Fibroblast of skin of right biceps (primary cell): ENCODE data around the gene KCNIP1.
A peak's percentile ranks its signal among the peaks of the same experiment; 100 is the strongest.

Experiments used
- DNase-seq: peaks from one replicate; pipeline ENCODE4 v3.0.0-alpha.2; 2013

Gene KCNIP1

DNA sequence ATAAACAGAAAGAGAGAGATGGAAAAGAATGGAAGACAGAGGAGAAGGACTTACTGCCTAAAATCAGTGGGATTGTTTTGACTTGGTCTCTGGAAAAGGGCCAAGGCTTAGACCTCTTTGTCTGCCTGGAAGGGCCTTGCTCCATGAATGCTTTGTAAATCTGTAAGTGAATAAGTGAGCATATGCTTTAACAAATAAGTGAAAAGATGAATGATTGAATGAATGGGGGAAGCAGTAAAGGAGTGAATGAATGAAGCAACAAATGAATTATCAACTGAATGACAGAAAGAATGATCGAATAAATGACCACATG, 5.5 kb downstream of the KCNIP1 start:
- no peak for DNase-seq

- DNase-seq = no peak
These were observed 6.3 kb downstream of the KCNIP1 start for GRCh38 chr5:170510126-170510525.

DNA sequence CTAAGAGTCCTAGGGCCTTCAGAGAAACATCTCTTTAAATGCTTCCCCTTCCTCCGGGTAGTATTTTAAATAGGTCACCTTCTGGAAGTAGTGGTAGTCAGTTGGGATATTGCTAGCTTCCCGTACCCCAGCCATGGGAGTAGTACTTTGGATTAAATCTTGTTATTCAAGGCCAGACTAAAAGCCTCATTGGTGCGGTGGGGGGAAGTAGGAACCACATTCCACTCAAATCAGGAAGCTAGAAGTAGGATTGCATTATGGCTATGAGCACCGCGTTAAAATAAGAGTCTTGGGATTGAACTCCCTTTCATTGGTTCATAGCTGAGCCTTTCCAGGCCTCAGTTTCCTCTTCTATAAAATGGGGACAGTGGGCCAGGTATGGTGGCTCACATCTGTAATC, 6.7 kb downstream of the KCNIP1 start:
- DNase-seq = no peak

DNA sequence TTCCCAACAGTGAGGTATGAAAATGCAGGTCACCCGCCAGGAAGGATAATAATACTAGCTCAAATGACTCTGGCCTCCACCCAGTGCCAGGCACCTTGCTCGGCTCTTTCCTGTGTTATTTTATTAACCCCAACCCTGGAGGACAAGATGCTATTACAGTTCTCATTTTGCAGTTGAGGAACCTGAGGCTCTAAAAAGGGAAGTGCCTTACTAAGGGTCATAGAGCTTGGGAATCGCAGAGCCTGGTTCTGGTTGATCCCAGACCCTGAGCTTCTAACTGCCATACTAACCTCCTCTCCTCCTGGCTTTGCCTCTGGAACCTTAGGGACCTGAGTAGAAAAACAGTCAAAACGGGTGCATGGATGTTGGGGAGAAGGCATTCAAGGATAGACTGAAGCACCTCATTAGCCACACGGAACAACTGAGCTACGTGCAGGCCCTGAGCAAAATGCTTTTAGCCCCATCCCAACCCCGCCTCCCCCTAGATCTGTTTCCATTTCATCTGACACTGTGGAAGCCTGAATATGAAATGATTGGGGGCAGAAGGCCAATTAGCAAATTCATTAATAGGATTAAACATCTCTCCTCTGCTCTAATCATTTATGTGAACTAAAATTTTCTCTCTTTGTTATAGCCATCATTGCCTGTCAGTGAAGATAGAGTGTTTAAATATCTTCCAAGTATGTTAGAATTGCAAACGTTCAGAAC, 7.9 kb downstream of the KCNIP1 start:
- no peak for DNase-seq

- no peak for DNase-seq
These were observed 10.2 kb downstream of the KCNIP1 start for GRCh38 chr5:170513856-170514525.

DNA sequence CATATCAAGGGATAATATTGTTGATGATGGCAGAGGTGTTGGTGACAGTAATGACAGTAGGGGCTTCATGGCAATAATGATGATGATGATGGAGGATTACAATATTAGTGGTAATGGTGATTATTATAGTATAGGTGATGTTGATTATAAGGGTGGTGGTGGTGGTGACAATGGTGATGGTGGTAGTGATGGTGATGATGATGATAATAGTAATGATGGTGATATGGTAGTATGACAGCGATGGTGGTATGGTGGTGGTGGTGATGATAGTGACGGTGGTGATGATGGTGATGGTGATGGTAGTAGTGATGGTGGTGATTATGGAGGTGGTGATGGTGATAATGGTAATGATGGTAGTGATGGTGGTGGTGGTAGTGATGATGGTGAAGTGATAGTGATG, 13.6 kb downstream of the KCNIP1 start:
- DNase-seq = no peak

- no peak for DNase-seq
These were observed 14.5 kb downstream of the KCNIP1 start for GRCh38 chr5:170518277-170518676.

GRCh38 chr5:170519549-170519948, 15.7 kb downstream of the KCNIP1 start:
- DNase-seq = no peak

DNA sequence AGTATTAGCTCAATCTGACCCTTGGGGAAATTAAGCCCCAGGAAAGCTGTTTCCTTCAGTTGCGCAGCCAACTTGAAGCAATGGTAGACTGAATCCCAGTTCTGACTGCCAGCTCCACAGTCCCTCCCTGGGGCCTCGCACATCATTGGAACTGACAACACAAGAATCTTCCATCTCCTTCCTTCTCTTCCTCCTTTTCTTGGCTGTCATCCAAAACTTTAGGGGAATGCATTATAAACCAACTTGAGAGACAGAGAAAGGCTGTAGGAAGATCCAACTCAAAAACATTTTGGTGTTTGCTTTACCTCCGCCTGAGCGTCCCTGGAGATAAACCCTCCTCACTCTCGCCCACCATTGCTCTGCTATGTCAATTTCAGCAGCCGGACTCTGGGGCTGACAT, 16.6 kb downstream of the KCNIP1 start:
- DNase-seq = peak; percentile 13

DNA sequence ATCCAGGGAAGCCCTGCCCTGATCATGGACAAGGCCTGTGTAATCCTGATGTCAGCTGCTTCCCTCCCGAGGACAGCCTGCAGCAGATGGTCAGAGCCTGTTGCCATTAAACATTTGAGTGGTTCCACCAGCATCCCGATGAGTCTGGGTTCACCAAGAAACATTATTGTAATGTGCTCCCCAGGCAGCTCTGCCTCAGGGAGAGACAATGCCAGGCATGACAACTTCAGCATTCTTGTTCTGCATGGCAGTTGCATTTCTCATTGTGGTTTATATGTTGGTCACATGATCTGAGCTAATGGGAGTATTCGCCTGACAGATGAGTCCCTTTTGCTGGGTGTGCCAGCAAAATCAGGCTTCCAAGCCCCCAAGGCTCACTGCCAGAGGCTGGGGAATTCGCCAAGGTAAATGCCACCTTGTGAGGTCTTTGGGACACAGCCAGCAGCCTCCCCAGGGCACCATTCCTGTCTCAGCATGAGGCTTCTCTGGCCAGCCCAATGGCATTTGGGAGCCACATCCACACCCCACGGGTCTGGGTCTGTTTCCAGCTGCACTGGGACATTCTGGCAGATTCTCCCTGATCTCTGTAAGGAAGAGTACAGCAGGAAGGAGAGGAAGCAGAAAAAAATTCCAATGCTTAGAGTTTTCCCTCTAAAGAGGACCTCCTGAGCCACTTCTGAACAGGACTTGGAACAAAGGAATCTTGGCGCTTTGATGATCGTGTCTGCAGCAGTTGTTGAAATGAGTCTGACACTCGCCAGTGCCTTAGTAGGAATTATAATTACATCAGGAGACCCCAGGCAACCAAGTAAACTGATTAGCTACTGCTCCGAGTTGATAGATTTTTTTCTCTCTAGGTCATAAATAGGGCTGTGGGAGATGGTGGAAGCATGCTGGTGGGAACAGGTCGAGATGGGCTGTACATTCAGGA, 18.7 kb downstream of the KCNIP1 start:
- peak; percentile 71 for DNase-seq

- no peak for DNase-seq
These were observed 19.3 kb downstream of the KCNIP1 start for GRCh38 chr5:170523142-170523551.

DNA sequence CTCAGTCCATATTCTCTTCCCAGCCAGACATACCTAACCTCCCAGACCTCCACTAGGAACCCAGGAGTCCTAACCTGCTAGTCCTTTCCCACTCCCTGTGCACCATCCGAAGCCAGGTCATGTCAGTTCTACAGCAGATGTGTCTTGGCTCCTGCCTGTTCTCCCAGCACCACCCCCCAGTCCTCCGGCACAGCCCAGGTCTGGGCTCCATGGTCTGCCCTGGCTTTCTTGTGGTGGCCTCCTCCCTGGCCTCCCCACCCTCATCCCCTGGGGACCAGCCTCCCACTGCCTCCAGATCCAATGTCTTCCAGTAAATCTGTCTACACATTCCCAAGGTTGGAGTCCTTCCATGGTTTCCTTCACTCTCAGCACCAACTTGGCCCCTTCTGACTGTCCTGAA, 20.0 kb downstream of the KCNIP1 start:
- no peak for DNase-seq

GRCh38 chr5:170524576-170524975, 20.8 kb downstream of the KCNIP1 start:
- no peak for DNase-seq

- DNase-seq = no peak
These were observed 21.8 kb downstream of the KCNIP1 start for GRCh38 chr5:170525470-170526211.

DNA sequence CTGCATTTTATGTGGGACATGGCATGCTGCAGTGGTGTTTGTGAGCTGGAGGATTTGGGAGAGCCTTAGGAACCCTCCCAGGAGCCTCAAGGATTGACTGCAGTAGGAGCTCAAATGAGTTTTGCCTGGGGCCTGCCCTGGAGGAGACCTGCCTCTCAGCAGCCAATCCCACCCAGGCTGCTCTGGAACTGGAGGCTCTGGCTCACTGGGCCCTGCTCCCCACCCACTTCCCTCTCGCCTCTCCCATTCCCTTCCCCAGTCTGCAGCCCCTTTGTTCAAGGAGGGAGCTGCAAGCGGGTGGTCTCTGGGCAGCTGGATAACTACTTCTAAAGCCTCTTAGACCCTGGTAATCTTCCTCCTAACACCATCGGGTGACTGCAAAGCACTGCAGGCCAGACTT, 24.2 kb downstream of the KCNIP1 start:
- DNase-seq = no peak

GRCh38 chr5:170528976-170529375, 25.2 kb downstream of the KCNIP1 start:
- DNase-seq = no peak

DNA sequence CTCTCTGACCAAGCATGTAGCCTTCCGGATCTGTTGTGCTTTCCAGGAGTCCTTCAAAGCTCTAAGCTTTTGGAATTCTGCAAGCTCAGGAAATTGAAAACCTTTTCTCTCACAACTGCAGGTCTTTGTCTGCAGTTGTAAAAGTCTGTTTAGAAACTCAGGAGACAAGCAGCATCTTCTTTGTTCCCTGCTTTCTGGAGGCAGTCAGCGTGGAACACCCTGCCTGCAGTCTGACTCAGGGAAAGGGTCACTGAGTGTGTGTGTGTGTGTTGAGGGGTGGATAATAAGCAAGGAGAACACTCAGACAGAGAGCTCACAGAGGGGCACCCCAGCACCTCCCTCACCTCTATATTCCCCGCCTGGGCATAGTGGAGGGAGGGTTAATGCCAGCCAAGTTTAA, 29.1 kb downstream of the KCNIP1 start:
- no peak for DNase-seq

GRCh38 chr5:170533383-170533782, 29.6 kb downstream of the KCNIP1 start:
- DNase-seq = no peak

- no peak for DNase-seq
These were observed 30.4 kb downstream of the KCNIP1 start for GRCh38 chr5:170534177-170534576.

GRCh38 chr5:170534941-170535340, 31.1 kb downstream of the KCNIP1 start:
- DNase-seq = no peak

GRCh38 chr5:170536525-170536924, 32.7 kb downstream of the KCNIP1 start:
- no peak for DNase-seq

DNA sequence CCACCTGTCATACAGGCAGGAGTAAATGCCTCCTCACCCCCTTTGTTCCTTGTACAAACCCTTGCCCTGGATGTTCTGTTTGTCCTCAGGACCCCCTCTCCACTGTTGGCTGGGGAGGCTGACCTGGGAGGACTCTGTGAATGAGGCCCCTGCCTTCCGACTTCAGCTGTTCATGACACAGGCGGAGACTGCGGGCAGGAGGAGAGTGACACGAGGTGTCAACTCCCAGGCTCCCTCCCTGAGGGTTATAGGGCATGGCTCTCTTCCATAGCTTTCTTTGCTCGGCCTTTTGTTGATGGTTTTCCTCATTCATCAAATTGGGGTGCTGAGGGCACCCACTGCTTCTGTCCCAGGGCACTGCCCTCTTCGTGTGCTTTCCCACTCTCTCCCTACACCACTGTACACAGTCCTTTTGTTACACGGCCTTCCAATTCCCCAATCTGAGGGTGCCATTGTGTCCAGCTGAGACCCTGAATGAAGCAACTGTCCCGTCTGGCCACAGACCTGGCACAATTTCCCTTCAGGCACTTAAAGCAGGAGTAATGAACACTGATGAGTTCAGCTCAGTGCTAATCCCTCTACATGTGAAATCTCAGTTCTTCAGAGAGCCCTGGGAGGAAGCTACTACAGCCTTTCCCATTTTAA, 33.8 kb downstream of the KCNIP1 start:
- DNase-seq = no peak

DNA sequence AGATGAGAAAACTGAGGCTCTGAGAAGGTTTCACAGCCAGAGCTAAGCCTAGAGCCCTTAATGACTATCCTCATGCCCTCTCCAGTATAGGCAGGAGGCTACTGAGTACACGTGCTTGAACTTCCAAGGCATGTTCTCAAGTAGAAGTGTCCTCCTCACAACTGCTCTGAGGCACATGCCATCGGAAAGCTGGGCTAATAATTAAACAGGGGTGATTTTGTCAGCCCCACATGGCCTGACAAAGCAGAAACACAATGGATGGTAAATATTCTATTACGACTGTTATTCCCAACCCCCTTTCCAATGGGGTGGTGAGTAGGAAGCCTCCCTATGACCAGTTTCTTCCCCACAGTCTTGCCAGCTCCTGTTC, 34.3 kb downstream of the KCNIP1 start:
- no peak for DNase-seq
